Muscle layer of colon (tissue), 2 donors: ENCODE measurements around the gene CD82.
"Not testable (repeated sequence)": the region's sequence is repeated elsewhere in the genome, so short reads cannot be mapped to it uniquely, and the experiment has no call there.

ENCODE experiments used
- H3K27ac ChIP-seq: one replicate; pipeline ENCODE4 v1.7.0; 2013; ENCODE audit warnings: low read depth, mild to moderate bottlenecking, low read length, moderate library complexity
- H3K27me3 ChIP-seq, 2 donors: one replicate each; pipeline ENCODE4 v1.7.0; 2013; ENCODE audit warnings: low read length in 2 of 2, mild to moderate bottlenecking in 2 of 2; ENCODE audit not compliant: insufficient read depth in 2 of 2, control insufficient read depth in 1 of 2
- H3K36me3 ChIP-seq: one replicate; pipeline ENCODE4 v1.7.0; 2013; ENCODE audit warnings: mild to moderate bottlenecking, low read length; ENCODE audit not compliant: insufficient read depth
- H3K4me1 ChIP-seq: one replicate; pipeline ENCODE4 v1.7.0; 2013; ENCODE audit warnings: mild to moderate bottlenecking, low read length; ENCODE audit not compliant: insufficient read depth
- H3K4me3 ChIP-seq, 2 donors: one replicate each; pipeline ENCODE4 v1.7.0; 2013; ENCODE audit warnings: low read length in 2 of 2, low read depth in 1 of 2, mild to moderate bottlenecking in 1 of 2, moderate library complexity in 1 of 2
- H3K9ac ChIP-seq: one replicate; pipeline ENCODE4 v1.7.0; 2013; ENCODE audit warnings: low read length
- H3K9me3 ChIP-seq: one replicate; pipeline ENCODE4 v1.7.0; 2013; ENCODE audit warnings: mild to moderate bottlenecking, low read length
- donor health status: abdominal sarcoma.
- donor health status: Adenocarcinoma of cecum.

Gene CD82

DNA sequence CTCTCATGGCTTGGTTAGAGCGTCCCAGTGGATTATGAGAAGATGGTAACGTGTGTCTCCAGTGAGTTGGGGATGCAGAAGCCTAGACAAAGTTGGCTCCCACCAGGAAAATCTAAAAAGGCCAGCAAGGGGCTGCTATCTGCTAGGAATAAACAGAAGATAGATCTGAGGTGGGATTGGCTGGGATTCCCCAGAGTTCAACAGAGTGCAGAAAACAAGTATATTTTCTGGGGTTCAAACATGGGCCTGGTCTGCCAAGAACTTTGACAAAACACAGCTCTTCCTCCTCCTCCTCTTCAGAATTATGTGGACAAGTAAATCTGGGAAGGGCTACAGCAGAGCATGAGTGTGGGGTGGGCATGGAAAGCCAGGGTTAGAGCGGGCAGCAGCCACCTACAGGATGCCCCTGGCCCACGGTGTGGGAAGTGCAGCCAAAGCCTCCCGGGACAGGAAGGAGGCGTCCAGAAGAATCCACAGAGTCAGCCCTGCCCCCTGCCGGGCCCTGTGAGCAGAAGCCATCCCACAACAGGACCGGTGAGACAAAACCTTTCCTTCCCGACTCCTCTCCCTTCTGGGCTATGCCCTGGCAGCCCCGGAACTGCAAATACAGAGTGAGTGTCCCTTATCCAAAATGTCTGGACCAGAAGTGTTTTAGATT lies 67.1 kb downstream of the CD82 start:
- Histone ChIP-seq H3K27me3 (no peaks in the 10 kb centered on the region), H3K4me1 (peaks cover 46% of the 10 kb centered on the region), H3K36me3 (no peaks in the 10 kb centered on the region), H3K4me3 (no peak overlapping the region), H3K27ac (peak overlapping the region; percentile 49), H3K9ac (no peak overlapping the region), H3K9me3 (no peaks in the 10 kb centered on the region)

- peaks cover 35% of the 10 kb centered on the region for H3K4me1 ChIP-seq
- no peaks in the 10 kb centered on the region for H3K27me3 ChIP-seq
- no peaks in the 10 kb centered on the region for H3K36me3 ChIP-seq
- H3K4me3 ChIP-seq, result no peak overlapping the region
- H3K9me3 ChIP-seq, result no peaks in the 10 kb centered on the region
- no peak overlapping the region for H3K9ac ChIP-seq
- no peak overlapping the region for H3K27ac ChIP-seq
Measured at GRCh38 chr11:44633641-44634040, 68.2 kb downstream of the CD82 start.

DNA sequence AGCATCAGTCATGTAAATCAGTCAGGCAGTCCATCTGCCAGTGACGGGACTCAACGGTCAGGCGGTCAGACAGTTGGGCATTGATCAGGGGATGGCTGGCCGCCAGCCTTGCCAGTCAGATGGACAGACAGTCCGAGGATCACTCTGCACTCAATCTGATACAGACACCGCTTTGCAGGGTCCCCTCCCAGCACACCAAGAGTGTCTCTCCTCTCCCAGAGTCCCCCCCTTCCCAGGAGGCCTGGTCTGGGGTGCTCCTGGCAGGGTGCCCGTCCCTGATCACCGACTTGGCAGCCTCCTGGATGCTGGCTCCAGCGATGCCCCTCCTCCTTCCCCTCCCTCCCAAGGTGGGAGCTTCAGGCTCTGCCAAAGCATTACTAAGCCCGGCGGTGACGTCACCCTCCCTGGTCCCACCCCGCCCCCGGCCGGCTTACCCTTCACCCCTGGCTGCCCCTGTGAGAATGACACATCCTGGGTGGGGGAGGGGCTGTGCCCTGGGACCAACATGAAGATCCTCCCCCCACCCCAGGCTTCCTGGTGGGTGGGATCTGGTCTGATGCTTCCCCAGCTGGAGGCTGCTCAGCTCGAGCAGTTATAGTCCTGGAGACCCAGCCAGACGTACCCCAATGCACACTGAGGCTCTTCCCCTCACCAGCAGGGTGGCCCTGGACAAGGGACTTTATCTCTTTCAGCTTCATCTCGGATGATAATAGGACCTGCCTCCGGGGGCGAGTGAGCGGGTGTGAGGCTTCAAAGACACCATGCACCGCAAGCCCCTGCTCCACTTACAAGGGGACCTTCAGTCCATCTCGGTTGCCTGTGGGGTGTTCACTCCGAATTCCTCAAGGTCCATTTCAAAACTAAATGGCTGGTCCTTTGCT lies 69.2 kb downstream of the CD82 start:
- peaks cover 25% of the 10 kb centered on the region for H3K4me1 ChIP-seq
- H3K9me3 ChIP-seq, result no peaks in the 10 kb centered on the region
- no peaks in the 10 kb centered on the region for H3K36me3 ChIP-seq
- H3K27ac ChIP-seq, result no peak overlapping the region
- no peak overlapping the region for H3K9ac ChIP-seq
- no peak overlapping the region for H3K4me3 ChIP-seq
- no peaks in the 10 kb centered on the region for H3K27me3 ChIP-seq

- no peak overlapping the region for H3K27ac ChIP-seq
Measured at GRCh38 chr11:44637487-44637886, 72.0 kb downstream of the CD82 start.

DNA sequence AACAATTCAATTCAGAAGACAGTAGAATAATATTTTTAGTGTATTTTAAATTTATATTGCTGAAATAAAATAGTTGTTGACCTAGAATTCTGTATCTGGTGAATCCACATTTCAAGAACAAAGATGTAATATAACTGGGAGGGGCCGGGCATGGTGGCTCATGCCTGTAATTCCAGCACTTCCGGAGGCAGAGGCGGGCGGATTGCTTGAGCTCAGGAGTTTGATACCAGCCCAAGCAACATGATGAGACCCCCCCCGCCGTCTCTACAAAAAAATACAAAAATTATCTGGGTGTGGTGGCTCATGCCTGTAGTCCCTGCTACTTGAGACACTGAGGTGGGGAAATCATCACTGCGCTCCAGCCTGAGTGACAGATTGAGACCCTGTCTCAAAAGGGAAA lies 72.6 kb downstream of the CD82 start:
- no peak overlapping the region for H3K9ac ChIP-seq
- no peaks in the 10 kb centered on the region for H3K27me3 ChIP-seq
- H3K9me3 ChIP-seq, result no peaks in the 10 kb centered on the region
- no peaks in the 10 kb centered on the region for H3K36me3 ChIP-seq
- H3K4me1 ChIP-seq, result peaks cover 12% of the 10 kb centered on the region
- H3K27ac ChIP-seq, result no peak overlapping the region
- H3K4me3 ChIP-seq, result no peak overlapping the region

More at GRCh38 chr11:44637487-44637886, 72.0 kb downstream of the CD82 start:
- no peak overlapping the region for H3K4me3 ChIP-seq
- H3K9me3 ChIP-seq, result no peaks in the 10 kb centered on the region
- H3K27me3 ChIP-seq, result no peaks in the 10 kb centered on the region
- no peak overlapping the region for H3K9ac ChIP-seq
- peaks cover 16% of the 10 kb centered on the region for H3K4me1 ChIP-seq
- H3K36me3 ChIP-seq, result no peaks in the 10 kb centered on the region

- H3K36me3 ChIP-seq, result no peaks in the 10 kb centered on the region
- no peak overlapping the region for H3K27ac ChIP-seq
- H3K4me3 ChIP-seq, result no peak overlapping the region
- no peaks in the 10 kb centered on the region for H3K27me3 ChIP-seq
- H3K9me3 ChIP-seq, result no peaks in the 10 kb centered on the region
- H3K4me1 ChIP-seq, result no peaks in the 10 kb centered on the region
- no peak overlapping the region for H3K9ac ChIP-seq
Measured at GRCh38 chr11:44643217-44643616, 77.8 kb downstream of the CD82 start.

DNA sequence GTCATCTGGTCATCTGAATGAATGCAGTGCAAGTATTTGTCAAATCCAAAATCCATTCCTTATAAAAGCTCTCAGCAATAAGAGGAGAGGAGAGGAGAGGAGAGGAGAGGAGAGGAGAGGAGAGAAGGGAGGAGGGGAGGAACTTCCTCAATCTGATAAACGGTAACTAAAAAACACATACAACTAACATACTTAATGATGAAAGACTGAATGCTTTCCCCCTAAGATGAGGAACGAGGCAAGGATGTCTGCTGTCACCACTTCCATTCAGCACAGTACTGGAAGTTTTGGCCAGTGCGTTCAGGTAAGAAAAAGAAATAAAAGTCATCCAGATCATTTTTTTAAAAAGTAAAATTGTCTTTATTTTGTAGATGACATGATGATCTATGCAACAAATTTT lies 80.4 kb downstream of the CD82 start:
- no peak overlapping the region for H3K4me3 ChIP-seq
- no peaks in the 10 kb centered on the region for H3K36me3 ChIP-seq
- no peak overlapping the region for H3K27ac ChIP-seq
- no peak overlapping the region for H3K9ac ChIP-seq
- no peaks in the 10 kb centered on the region for H3K4me1 ChIP-seq
- no peaks in the 10 kb centered on the region for H3K27me3 ChIP-seq
- H3K9me3 ChIP-seq, result no peaks in the 10 kb centered on the region

GRCh38 chr11:44647255-44647955 lies 81.9 kb downstream of the CD82 start:
- H3K4me3 ChIP-seq, H3K4me1 ChIP-seq, H3K27ac ChIP-seq, H3K9me3 ChIP-seq, H3K36me3 ChIP-seq, H3K27me3 ChIP-seq, H3K9ac ChIP-seq: not testable (repeated sequence)

DNA sequence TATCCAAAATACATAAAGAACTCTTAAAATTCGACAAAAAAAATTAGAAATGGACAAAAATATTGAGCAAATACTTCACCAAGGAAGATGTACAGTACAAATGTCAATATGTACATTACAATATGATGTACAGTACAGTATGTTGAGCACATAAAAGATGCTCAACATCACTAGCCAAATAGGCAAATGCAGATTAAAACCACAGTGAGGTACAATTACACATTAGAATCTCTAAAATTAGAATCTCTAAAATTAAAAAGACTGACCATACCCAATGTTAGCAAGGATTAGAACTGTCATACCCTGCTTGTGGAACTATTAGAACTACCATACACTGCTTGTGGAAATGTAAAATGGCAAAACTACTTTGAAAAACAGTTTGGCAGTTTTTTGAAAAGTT lies 82.6 kb downstream of the CD82 start:
- Histone ChIP-seq H3K4me3 (no peak overlapping the region), H3K27me3 (no peaks in the 10 kb centered on the region), H3K9ac (no peak overlapping the region), H3K9me3 (no peaks in the 10 kb centered on the region), H3K36me3 (no peaks in the 10 kb centered on the region), H3K27ac (no peak overlapping the region), H3K4me1 (no peaks in the 10 kb centered on the region)

GRCh38 chr11:44651535-44652155 lies 86.2 kb downstream of the CD82 start:
- no peak overlapping the region for H3K27ac ChIP-seq
- H3K4me1 ChIP-seq, result no peaks in the 10 kb centered on the region
- H3K36me3 ChIP-seq, result no peaks in the 10 kb centered on the region
- no peaks in the 10 kb centered on the region for H3K9me3 ChIP-seq
- H3K9ac ChIP-seq, result no peak overlapping the region
- H3K27me3 ChIP-seq, result no peaks in the 10 kb centered on the region
- H3K4me3 ChIP-seq, result no peak overlapping the region

DNA sequence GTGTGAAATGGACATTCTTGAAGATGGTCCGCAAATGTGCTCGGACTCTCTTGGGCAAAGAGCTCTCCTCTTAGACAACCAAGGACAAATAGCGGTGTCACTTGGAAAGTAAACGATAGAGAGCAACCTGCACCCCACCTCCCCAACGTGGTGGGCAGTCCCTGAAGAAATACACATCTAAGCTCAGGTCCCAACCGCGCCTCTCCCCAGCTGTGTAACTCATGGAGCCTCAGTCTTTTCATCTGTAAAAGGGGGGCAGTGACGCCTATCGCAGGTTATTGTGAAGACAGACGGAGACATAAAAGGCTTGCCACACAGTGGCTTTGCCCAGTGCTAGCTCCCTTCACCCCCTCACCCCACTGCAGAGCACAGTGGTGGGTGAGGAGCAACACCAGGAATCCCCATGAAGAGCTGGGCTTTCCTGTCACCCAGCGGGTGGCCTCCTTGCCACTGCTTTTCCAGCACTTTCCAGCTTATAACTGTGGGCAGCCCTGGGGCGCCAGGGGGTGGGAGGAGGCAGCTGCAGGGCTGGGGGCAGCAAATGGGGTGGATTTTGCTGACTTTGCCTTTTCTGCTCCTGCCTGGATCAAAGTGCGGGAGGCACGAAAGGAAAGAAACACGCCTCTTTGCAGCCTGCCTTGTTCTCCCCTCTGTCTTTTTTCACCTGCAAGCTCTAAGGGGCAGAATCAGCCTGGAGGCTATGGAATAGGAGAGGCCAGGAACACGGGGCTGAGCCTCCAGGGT lies 87.6 kb downstream of the CD82 start:
- Histone ChIP-seq H3K36me3 (no peaks in the 10 kb centered on the region), H3K27ac (no peak overlapping the region), H3K4me3 (no peak overlapping the region), H3K9me3 (no peaks in the 10 kb centered on the region), H3K27me3 (no peaks in the 10 kb centered on the region), H3K9ac (no peak overlapping the region), H3K4me1 (no peaks in the 10 kb centered on the region)
